Peyer's patch (tissue), 4 donors: Measurements from ENCODE around the gene EFHD1.

Experiments used
- CTCF ChIP-seq, 6 experiments: fragments of 450-650 bp in 4 of 6; fragments of 200-600 bp in 2 of 6; sonication (generic) in 1 of 6; IDR thresholded peaks; one replicate each; pipeline ENCODE4 v1.5.1; 2017 to 2019; ENCODE audit warnings: antibody characterized with exemption in 6 of 6, mild to moderate bottlenecking in 3 of 6, moderate library complexity in 1 of 6
- POLR2A ChIP-seq, 2 donors: fragments of 450-650 bp; IDR thresholded peaks; one replicate each; pipeline ENCODE4 v1.5.1; 2017; ENCODE audit warnings: antibody characterized with exemption in 2 of 2, mild to moderate bottlenecking in 2 of 2, moderate library complexity in 2 of 2

DNA sequence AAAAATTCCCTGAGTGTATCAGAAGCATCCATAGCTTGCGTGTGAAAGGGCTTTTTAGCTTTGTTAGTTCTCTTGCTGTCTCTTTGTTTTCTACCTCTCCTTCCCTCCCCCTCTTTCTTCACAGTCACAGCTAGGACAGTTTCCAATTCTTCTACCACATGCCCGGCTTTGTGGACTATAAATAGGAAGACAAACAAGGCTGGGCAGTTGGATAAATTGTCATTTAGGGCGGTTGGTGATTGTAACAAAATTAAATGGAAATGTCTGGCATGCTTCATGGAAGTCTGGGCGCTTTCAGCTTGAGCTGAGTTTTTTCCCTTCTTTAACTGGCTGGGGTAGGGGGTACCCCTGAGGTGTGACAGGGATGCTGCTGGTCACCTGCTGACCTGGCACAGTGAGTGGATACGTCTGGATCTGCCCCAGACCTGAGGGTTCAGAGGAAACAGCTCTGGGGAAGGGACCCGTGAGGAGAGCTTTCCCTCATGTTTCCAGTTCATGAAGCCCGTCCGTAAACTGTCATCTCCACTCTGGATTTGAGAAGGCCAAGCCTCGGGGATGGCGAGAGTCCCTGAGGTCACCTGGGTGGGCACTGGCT is 34.7 kb downstream of the EFHD1 start:
- TF ChIP-seq CTCF (IDR thresholded peaks at IDR 0.05) (no peak), POLR2A (IDR thresholded peaks at IDR 0.05) (no peak)
